ENCODE data around the gene WDR44.
"Not testable (repeated sequence)": the region's sequence is repeated elsewhere in the genome, so short reads cannot be mapped to it uniquely, and the experiment has no call there.

Gene WDR44, protein sequence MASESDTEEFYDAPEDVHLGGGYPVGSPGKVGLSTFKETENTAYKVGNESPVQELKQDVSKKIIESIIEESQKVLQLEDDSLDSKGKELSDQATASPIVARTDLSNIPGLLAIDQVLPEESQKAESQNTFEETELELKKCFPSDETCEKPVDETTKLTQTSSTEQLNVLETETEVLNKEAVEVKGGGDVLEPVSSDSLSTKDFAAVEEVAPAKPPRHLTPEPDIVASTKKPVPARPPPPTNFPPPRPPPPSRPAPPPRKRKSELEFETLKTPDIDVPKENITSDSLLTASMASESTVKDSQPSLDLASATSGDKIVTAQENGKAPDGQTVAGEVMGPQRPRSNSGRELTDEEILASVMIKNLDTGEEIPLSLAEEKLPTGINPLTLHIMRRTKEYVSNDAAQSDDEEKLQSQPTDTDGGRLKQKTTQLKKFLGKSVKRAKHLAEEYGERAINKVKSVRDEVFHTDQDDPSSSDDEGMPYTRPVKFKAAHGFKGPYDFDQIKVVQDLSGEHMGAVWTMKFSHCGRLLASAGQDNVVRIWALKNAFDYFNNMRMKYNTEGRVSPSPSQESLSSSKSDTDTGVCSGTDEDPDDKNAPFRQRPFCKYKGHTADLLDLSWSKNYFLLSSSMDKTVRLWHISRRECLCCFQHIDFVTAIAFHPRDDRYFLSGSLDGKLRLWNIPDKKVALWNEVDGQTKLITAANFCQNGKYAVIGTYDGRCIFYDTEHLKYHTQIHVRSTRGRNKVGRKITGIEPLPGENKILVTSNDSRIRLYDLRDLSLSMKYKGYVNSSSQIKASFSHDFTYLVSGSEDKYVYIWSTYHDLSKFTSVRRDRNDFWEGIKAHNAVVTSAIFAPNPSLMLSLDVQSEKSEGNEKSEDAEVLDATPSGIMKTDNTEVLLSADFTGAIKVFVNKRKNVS

DNA sequence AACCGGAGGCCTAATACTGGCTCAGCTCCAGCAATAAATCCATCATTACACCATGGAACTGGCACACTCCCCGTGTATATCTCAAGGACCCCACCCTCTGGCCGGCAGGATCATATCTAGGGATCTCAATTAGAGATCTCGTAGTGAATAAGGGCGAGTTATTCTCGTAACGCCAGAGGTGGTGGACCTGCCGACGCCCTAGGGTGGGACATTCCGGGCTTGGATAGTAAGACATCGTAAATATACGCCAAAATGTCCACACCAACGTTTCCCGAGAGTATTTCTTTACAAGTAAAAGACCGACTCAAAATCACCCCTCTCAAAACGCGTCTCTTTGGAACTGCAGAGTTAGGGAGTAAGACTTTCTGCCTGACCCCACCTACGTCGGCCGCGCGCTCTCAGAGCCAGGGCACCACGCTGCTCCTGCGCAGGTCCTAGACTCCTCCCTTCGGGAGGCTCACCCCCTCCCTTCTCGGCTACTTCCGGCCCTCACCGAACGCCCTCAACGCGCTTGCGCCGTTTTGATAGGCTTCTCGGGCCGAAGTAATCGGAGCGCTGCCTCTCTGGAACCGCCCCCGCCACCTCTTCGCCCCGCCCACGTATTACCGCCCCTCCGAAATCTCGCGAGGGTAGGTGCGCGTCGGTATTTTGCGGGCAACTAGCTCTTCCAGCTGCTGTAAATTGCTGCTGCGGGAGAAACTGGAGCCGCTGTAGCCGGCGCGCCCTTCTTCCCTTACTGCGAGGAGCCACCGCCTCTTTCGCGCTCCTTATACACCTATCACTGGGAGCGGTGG, at the start of gene WDR44:
WDR44 (plus strand) TSS at position 643 of the 794 bp plus-strand sequence. CDS start 398 bp downstream, outside the sequence.
- peak; percentile 85 to 97 for DNase-seq

DNA sequence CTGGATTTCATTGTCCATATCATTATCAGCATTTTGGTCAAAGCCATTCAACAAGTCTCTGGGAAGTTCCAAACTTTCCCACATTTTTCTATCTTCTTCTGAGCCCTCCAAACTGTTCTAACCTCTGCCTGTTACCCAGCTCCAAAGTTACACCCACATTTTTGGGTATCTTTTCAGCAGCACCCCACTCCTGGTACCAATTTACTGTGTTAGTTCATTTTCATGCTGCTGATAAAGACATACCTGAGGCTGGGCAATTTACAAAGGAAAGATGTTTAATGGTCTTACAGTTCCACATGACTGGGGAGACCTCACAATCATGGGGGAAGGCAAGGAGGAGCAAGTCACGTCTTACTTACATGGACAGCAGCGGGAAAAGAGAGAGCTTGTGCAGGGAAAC, 40.1 kb upstream of the WDR44 start:
- not testable (repeated sequence) for DNase-seq

DNA sequence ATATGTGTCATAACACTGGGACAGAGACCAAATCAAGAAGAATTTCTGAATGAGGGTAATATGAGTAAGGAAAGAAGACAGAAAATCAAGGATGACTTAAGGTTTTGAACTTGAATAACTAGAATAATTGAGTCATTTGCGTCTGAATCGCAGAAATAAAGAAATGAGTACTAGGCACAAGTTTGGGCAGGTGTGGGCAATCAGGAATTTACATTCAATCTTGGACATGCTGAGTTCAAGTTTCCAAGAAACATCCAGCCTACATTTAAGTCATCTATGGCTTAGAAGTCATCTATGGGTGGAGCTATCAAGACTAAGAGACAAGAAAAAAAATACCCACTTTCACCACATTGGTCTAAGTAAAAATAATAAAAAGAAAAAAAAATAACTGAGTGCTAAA, 30.4 kb upstream of the WDR44 start:
- DNase-seq = no peak

DNA sequence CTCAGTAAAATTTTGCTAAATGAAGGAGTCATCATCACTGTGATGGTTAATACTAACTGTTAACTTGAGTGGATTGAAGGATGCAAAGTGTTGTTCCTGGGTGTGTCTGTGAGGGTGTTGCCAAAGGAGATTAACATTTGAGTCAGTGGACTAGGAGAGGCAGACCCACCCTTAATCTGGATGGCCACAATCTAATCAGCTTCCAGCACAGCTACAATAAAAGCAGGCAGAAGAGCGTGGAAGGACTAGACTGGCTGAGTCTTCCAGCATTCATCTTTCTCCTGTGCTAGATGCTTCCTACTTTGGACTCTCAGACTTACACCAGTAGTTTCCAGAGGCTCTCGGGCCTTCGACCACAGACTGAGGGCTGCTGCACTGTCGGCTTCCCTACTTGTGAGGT, 21.3 kb upstream of the WDR44 start:
- no peak for DNase-seq

DNA sequence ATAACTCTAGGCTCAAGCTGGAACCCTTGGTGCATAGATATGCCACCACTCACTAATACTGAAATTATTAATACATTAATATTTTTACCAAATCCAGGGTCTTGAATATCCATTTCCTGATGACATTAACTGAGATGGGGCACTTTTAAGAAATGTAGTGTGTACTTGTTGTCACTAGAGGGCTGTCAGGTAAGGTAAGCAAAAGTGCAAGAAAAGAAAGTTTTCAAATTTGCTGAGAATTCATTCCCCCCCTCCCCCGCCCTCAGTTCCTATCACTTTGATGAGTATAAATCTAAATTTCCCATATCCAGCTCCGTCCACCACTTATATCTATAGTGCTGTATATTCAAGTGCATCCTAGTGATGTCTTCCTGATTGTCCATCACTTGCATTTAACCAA, 20.5 kb upstream of the WDR44 start:
- DNase-seq = no peak

DNA sequence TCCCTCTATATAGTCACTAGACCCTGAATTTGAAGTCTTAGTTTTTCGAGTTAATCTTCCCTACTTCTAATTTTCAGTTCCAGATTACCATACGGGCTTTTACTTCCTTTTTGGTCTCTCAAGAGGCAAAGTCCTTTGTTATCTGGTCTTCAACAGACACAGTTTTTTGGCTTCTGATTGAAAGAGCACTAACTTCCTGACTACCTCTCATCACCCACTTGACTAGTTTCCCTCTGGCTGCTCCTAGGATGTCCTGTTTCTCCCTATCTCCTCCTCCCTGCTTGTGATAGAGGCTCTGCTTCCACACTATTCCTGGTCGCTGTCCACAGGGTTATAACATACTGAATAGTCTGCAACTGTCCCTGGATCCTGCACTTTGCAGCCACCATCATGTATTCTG, 16.7 kb upstream of the WDR44 start:
- no peak for DNase-seq

DNA sequence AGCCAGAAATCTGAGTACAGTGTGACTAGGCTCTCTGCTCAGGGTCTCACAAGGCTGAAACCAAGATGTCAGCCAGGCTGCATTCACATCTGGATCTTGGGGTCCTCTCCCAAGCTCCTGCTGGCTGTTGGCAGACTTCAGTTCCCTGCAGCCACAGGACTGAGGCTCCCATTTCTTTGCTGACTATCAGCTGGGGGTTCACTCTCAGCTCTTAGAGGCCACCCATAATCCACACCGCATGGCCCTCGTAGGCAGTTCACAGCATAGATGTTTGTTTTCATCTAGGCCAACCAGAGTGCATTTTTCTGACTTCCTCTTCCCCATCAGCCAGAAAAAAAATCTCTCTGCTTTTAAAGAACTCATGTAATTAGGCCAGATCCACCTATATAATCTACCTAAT, 8.2 kb upstream of the WDR44 start:
- DNase-seq = no peak

DNA sequence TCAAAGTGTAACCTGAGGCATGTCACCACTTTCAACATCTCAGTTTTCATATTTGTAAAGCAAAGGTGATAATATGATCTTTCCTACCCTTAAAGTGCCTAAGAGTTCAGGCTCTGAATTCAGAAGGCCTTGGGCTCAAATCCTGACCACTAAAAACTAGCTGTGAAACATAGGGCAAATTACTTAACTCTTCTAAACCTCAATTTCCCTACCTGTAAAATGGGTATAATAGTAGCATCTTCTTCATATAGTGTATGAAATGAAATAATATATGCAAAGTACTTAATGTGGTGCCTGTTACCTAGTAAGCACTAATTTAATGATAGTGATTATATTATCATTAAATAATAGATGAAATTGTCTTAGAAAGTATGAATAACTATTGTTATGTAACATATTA, 7.0 kb upstream of the WDR44 start:
- no peak for DNase-seq

DNA sequence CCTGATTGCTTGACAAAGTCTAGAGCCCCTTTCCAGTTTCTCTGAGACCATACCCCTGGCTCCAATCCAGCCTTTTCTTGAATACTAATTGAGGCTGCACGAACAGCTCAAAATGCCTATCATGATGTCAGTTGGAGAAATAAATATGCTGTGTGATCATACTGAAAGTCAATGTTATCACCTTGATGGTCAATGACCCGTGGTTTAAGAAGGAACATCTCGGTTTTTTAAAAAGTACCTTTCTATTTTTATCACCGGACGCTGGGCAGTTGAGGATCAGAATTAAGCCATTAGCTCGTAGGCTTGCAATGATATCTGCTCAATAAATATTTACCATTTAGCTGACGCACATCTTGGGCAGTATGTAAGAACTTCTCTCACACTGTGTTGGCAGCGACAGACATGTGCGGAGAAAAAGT, 852 bp upstream of the WDR44 start:
- DNase-seq = peak; percentile 29 to 32

DNA sequence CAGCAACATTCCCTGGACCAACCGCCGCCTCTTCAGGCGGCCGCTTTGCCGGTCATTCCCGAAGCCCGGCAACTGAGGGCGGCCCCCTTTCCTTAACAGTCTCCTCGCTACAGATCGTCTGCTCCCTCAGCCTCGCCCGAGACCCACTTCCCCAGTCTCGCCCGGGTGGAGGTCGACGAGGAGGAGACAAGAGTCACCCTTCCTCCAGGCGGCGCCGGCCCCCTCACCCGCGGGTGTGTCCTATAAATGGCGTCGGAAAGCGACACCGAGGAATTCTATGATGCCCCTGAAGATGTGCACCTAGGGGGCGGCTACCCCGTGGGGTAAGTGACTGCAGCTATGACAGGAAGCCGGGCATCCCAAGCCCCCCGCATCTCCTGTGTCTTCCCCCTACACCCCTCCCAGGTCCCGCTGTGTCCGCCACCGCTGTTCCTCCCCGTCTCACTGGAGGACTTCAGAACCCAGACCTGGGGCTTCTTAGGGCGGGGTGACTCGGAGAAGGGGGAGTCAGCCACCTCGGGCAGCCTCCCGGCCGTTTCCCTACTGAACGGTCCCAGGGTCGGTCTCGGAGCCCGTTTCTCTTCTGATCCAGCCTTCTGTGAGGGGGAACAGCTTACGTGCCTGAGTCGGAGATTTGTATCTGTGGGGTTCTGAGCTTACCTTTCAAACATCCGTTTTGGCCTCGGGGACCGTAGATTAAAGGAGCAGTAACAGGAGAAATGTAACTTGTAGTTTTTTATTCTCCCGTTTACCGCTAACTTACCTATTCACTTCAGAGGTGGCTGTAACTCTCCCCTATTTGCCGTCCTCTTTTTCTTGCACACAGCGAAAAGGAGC, 570 bp downstream of the WDR44 start:
- peak in 1 of 2 experiments; percentile 29 for DNase-seq

DNA sequence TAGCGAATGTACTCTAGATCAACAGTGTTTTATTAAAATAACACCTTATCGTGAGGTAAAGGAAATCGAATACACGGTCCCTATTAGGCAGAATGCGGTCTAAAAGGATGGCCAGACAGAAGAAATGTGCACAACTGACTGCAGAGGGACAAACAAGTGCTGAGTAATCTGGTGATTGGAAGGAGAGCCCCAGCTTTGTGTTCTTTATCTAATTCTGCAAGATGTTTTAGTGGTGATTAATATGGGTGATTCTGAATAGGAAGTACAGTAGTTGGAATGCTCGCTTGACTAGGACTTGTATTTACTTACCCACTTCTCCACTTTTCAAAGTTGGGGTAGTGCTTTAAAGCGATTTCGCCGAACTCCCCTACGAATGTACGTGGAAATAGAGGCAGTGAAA, 1.2 kb downstream of the WDR44 start:
- no peak for DNase-seq

DNA sequence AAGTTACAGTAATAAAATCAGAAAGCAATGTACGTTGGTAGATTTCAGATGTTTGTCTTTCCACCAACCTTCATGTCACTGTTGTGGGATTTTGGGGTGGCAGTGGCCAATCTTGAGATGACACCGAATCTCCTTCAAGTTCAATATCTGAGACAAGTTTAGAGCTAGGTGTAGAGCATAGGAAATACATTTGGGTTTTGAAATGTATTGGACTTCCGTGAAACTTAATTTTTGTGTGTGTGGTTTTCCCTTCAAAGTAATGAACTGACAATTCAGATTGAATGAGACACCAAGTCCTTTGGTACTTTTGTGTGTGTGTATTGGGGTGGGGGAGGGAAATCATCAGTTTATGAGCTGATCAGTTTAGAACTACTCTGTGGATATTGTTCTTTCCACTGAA, 1.8 kb downstream of the WDR44 start:
- DNase-seq = no peak

DNA sequence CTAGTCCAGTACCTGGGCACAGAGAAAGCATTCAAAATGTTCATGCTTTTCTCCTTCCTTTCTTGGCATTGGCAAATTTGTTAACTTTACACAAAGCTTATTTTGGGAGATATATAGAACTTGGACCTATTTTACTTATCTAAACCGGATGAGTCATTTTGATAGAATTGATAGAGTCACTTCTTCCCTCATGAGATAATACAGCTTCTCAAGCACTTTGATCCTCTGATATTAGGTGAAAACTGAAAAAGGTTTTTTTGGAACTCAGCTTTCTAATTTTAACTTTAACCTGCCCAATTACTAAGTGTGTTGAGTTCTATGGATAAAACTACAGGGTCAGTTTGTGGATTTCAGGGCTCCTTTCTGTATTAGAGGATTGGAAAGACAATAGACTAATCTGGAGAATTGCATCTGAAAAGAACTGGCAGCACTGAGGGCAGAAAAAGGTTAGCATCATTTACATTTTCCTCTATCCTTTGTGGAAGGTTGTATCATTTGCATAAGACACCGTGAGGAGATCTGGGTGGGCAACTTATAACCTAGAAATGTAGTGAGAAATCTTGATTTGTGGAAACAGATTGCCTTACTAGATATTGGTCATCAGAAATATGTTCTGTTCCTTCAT, 2.4 kb downstream of the WDR44 start:
- no peak for DNase-seq

DNA sequence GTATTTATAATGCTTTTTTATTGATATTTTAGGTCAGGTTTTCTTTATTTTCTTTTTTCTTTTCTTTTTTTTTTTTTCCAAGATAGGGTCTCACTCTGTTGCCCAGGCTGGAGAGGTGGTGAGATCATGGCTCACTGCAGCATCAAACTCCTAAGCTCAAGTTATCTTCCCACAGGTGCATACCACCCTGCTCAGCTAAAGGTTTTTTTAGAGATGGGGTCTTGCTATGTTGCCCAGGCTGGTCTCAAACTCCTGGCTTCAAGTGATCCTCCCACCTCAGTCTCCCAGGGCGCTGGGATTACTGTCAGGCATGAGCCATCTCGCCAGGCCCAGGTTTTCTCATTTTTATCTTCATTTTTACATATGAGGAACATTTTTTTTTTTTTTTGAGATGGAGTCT, 3.3 kb downstream of the WDR44 start:
- DNase-seq = no peak

DNA sequence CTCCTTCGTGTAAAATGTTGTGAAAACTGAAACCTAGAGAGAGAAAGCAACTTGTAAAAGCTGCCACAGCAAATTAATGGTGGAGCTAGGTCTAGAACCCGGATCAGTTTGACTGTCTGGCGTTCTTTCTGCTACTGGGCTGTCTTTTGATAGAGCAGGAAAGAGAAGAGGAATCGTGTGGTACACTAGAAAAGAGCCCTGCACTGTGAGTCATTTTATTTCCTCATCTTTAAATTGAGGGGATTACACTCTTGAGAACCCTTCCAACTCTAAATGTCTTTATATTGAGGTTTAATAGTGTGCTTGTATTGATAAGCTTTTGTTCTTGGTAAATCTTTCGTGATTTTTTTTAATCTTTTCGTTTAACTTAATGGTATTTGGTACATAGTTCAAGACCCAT, 4.3 kb downstream of the WDR44 start:
- DNase-seq = no peak

DNA sequence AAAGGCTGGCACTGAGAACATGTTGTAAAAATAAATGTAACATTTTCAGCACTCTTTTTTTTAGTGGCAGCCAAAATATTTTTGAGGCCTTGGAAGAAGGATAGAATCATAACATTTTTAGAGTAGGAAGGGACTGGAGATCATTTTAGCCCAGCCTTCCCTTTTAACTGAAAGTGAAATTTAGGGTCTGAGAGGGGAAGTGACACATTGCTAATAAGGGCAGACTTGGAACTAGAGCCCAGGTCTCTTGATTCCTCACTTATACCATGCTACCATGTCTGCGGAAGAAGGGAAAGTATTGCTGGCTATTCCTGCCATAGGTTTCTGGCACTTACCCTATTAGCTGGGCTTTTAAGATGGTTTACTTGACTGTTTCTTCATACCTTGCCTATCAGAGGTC, 4.8 kb downstream of the WDR44 start:
- no peak for DNase-seq

DNA sequence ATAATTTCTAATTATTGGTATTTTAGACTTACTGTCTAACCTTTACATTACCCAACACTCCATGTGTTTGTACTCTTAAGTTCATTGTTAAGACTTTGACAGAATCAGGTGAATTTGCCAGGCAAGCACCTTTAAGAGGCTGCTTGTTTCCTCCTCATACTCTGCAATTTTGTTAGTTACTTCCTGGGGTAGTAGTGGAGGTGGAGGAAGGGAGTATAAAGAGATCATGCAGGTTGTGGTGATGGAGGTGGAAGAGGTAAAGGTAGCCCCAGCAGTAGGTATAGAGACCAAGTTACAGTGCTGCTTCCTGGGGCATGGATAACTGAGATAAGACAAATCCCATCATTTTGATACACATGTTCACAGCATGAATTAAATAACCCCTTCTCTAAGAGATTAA, 6.7 kb downstream of the WDR44 start:
- no peak for DNase-seq

DNA sequence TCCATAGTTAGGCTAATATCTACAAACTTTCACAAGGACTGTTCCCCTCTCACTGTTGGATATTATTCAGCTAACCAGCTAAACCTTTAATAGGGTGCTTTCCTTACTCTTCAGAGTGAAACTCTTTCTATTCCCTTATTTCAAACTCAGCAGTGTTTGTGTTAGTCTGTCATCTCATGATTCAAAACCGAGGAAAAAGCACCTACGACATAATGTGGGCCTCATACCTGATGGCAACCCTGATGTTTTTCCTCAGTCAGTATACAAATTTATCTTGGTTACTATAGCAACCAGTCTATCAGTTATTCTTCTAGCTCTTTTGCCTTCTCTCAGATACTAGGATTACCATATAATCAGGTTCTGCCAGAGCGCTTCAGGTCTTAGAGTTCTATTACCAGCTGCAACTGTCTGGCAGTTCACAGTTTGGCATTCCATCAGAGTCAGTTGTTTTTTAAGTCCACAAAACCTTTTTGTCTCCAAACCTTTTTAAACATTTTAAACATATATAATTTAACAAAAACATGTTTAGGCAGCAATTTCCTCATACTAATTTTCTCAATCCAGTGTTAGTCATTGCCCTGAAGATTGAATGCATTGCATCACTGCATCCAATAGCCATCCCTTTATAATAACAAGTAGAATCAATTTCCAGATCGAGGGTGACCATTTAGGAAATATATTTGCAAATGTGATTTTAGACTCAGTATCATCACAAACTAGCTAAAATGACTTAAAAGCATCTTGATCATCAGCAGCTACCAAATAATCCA, 7.4 kb downstream of the WDR44 start:
- DNase-seq = no peak

DNA sequence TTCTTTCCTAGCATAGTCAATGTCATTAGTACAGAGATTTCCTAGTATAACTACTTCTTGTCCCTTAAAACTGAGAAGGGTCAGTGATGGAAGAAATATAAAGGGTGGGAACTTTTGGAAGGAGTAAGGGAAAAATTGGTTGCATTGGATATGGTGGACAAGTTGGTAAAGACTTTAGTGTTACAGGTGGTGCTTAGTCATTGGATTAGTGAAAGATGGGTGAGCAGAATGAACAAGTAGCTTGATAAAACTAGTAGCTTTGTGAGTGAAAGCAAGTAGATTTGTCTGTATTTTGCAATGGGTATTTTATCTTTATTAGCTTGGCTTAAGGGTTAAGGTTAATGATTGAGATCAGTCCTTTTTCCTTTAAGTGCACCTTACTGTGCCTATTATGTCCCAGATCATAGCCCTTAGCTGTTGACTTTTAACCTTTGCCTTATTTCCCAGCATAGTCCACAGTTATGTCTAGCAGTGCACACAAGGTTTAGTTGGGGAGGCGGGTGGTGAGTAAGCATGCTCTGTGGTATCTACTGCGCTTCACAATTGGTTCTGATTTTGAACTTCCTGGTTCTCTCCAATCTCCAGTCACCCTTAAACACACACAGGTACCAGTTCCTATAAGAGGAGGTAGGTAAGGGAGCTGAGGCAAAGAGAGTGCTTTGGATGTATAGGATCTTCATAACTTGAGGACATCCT, 9.5 kb downstream of the WDR44 start:
- no peak for DNase-seq

DNA sequence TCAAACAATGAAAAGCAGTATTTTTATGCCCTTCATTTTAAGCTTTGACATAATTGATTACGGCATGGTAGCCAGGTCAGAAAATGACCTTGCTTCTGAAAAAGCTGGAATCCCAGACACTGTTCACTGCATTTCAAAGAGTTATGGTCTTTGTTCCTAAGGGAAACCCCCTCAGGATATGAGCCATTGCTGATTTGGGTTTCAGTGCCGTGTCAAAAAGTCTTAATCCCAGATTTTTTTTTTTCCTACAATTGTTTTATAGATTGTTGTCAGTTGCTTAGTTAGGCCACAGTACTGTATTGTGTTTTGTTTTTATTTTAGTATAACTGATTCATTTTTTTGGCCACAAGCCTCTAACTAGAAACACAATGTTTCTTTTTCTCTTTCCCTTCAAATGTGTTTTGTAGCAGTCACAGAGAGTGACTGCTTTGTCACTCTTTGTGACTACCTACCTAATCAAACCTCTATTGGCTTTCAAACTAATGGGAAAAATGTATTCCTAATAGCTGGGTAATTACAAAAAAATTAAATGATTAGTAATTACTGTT, 10.3 kb downstream of the WDR44 start:
- no peak for DNase-seq

All from NCI-H446 (cell line).